HUDEP-2 (cell line): ENCODE results near the gene MRPS26.
"Not testable (repeated sequence)": the region's sequence is repeated elsewhere in the genome, so short reads cannot be mapped to it uniquely, and the experiment has no call there.

Source experiments
- DNase-seq, 76 experiments: peaks; one replicate each; lab custom pipeline; 2025; ENCODE audit not compliant: unreplicated experiment in 76 of 76; lab: John Stamatoyannopoulos, UW

Gene MRPS26

DNA sequence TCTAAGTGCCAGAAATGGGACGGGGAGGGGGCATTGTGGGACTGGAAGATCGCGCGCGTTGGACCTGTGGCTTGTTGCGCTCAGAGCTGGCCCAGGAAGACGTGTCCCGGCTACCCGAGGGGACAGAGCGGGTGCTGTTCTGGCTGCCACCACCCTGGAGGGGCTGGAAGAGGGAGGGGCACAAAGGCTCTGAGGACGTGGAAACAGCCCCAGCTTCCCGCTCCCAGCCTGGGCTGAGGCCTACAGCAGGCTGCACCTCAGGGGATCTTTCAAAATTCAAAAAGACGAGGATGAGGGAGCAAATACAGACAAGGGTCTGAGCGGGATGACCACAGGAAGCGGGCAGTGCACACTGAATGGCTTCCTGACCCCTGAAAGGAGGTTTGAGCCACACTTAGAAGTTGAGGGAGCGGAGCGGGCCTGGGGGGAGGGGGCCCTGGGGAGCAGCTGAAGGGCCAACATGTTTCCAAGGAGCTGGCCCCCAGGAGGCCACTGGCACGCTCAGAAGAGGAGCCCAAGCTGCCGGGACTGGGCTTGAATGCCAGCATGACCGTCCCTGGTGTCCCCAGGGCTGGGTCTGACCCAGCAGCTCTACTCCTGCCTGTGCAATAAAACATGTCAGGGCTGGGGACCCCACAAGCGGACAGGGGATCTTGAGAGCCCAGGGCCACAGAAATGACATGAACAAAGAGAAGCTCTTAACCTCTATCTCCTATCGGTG, 26.8 kb downstream of the MRPS26 start:
- no peak for DNase-seq

DNA sequence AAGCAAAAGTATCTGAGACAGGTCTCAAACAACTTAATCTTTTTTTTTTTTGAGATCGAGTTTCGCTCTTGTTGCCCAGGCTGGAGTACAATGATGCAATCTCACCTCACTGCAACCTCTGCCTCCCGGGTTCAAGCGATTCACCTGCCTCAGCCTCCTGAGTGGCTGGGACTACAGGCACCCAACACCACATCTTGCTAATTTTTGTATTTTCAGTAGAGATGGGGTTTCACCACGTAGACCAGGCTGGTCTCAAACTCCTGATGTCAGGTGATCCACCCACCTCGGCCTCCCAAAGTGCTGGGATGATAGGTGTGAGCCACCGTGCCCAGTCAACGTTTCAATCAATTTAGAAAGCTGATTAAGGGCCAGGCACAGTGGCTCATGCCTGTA, 27.4 kb downstream of the MRPS26 start:
- DNase-seq: not testable (repeated sequence)

DNA sequence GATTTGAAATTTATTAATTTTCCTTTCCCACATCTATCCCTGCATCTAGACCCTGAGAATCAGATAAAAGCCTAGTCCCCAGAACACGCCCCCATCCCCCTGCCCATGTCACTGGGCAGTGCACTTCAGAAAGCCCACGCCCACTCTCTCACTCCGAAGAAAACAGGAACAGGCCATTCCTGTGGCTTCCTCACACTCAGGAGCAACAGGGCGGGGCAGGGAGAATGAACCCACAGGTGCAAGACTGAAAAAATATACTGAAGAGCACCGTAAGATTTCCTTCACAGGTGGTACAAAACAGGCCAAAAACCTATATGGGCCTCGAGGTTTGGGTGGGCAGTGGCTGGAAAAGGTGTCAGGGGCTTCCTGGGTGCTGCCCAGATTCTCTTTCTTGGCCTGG, 29.0 kb downstream of the MRPS26 start:
- no peak for DNase-seq

DNA sequence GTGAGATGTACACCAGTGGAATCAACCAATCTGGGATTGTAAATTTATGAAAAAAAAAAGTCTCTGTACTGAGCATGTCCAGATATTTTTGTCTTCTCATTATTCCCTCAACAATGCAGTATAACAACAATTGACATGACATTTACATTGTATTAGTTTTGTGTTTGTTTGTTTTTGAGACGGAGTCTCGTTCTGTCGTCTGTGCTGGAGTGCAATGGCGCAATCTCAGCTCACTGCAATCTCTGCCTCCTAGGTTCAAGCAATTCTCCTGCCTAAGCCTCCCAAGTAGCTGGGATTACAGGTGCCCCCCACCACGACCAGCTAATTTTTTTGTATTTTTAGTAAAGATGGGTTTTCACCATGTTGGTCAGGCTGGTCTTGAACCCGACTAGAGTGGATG, 29.5 kb downstream of the MRPS26 start:
- not testable (repeated sequence) for DNase-seq

DNA sequence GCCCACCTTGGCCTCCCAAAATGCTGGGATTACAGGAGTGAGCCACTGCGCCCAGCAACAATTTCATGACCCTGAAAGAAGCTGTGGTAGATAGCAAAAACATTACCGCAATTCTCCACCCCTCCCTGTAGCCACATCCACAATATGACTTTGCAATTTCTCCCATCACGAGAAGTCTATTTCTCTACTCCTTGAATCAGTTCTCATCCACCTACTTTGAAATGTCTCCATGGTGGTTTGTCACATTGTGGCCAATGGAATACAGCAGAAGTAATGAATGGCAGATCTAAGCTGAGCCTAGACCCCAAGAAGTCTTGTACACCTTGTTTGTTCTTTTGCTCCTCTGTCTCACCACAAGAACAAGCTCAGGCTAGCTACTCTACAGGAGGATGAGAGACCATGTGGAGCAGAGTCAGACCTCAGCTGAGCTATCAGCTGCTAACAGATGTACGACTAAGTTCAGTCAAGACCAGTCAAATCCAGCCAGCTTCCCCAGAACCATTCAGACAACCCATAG, 31.8 kb downstream of the MRPS26 start:
- DNase-seq: peak in 35 of 76 experiments; percentile 5 to 79 (median 29)

DNA sequence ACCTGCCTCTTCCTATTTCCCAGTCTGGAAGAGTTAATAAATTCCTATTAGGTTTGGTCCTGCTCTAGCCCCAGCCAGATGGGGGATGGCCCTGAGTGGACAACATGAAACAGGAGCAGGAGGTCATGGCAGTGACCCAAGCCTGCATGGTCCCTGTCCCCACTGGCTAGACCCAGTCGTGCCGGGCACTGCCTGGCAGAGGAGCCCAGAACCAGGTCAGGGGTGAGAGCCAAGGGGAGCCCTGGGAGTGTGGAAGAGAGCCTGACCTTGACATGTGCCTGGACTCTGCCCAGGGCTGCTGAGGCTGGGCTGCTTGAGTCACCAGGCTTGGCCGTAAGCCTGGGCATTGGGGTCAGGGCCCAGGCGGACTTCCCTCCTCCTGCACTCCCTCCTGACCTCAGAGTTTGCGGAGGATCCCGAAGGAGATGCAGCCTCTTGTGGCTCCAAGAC, 35.1 kb downstream of the MRPS26 start:
- DNase-seq: peak in 2 of 76 experiments; percentile 13 to 22

DNA sequence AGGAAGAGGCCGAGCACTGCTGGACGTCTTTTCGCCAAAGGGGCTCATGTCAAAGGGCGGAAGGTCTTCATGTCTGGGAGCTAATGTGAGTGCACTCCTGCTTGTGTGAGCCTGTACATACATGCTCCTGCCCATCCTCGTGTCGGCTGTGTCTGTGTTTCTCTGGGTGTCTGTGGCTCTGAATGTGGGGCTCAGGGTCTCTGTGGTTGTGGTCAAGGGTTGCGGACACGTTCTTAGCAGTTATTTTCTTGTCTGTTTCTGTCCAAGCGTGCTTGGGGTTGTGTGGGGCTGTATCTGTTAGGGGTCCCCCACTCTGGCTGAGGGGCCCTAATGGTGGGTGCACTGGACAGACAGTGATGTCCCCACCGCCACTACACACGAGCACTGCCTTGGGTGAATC, 35.8 kb downstream of the MRPS26 start:
- no peak for DNase-seq

DNA sequence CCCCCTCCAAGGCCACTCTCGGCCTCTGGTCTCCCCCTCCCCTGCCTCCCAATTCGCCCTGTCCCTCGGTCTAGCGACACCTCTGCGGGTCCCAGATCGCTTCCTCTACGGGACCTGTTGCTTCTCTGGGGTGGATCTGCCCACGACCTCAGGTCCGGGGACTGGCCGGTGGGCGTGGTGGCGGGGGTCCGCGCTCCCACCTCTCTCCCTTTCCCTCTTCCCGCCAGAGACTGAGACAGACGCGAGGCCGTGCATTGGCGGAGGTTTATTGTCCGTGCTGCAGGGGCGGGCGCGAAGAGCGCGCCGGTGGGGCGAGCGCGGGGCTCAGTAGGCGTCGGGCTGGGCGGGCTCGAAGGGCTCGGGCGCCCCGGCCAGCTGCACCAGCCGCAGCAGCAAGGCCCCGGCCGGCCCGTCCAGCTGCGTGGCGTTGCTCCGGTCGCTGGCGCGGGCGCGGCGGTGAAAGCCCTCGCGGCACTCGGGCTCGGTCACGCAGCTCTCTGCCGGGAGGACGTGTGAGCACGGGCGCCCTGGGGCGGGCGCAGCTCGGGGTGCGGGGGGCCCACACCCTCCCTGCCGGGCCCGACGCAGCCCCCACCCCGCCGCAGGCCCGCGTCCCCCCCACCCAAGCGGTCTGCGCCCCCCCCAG, 36.6 kb downstream of the MRPS26 start:
- no peak for DNase-seq

DNA sequence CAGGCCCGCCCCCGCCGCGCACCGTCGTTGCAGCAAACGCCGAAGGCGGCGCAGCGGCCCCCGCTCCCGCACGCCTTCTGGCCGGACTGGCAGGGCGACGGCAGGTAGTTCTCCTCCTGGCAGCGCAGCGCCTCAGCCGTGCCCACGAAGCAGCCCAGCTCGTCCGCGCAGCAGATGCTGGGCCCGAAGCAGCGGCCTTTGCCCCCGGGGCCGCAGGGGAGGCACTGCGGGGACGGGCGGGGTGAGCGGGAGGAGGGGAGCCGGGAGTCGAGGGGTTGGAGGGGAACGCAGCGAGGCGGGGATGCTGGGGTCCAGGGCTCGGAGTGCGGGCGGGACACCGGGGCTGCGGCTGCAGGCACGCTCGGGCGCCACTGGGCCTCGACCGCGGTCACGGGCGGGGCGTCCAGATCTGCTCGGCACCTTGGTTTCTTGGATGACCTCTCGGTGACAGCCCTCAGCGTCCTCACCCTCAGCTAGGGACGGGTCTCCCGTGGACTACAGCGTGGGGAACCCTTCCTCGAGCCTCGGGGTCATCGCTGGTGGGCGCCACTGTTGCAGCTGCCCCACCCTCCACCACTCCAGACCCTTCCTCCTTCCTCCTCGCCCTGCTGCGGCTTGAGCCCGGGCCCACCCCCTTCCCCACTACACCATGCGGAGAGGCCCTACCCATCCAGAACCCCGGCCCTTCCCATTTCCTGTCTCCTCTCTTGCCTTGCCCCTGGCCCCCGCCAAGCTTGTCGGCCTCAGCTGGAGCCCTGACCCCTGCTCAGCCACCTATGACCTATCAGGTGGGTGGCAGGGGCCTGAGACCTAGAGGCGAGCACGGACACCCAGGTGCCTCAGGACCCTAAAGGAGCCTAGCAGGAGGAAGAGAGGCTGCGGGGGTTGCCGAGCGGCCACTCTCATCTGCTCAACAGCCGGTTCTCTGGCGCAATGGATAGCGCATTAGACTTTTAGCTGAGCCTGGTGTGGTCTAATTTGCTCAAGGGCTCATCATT, 37.4 kb downstream of the MRPS26 start:
- no peak for DNase-seq

DNA sequence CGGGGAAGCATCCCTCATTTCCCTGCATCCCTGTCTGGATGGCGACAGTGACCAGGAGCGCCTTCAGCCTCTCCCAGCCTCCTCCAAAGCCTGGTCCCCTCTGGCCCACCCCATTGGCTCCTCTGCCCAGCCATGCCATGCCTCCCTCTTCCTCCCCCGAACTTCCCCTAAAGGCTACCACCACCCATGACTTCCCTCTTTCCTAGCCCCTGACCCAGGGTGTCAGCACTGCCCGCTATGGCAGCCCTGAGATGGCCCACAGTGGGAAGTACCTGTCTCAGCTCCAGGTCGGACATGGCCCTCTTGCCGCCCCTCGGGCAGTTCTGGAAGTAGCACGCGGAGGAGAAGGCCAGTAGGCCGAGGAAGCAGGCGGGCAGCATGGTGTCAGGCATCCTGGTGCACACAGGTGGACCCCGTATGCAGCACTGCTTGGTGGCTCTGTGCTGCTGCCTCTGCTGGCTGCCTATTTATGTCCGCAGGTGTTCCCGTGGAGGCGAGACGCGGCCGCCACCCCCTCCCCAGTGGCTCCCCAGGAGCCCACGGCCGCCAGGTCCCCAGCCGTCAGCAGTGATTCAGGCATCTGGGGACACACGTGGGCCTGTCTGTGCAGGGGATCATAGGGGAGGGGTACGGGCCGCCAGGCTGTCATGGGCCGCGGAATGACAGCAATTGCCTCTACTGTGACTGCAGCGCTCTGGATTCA, 38.6 kb downstream of the MRPS26 start, which contains the start of gene AVP:
Gene AVP, minus strand, starts transcription at position 442 of the 703 bp plus-strand sequence. Its CDS starts 50 bp downstream, at position 392.
- DNase-seq: no peak

DNA sequence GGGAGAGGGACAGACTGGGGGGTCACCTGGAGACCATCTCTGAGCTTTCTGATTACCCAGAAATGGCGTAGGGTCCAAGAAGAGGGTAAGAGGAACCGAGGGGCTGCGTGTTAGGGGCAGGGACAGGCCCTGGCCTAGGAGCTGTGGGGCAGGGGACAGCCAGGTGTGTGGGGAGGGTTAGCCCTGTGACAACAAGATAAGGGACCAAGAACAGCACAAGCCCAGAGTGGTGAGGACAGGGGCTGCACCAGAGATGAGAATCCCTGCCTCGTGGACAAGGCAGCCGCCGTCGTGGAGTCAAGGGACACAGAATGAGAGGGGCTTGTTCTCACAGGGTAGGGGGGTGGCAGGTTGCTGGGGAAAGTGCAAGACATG, 39.1 kb downstream of the MRPS26 start:
- DNase-seq: no peak

DNA sequence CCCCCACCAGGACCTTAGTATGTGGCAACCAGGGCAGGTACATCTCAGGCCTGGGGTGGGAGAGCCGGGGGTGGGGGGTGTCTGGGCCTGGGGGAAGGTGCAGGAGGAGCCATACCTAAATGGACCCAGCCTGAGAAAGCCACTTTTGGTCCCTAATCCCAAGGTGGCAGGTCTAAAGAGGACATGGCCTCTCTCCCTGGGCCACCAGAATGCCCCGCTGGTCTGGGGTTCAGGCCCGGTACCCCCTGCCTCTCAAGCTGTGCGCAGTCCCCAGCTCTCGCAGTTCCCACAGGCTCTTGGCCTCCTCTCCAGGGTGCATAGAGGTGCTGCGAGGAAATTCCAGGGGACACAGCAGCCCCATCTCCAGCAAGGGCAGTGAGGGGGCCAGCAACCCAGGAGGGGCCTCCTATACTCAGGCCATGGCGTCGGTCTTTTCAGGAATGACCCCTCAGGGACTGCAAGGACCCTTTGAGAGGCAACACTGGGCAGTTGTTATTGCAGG, 39.8 kb downstream of the MRPS26 start:
- DNase-seq: no peak

DNA sequence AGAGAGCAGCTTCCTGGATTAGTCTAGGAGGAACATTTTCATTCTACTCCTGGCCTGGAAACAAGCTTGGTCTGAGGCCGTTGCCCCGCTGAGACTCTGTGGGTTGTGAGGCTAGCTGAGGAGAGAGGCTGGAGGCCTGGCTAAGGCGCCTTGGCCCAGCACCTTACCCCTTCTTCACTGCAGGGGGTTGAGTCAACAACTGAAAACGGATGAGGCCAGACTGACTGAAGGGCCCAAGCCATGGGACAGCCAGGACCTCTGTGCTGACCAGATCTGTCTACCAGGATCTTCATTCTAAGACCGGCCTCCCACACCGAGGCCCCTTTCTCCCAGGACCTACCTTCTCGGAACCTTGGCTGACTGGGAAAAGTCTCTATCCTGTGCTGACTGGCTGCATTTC, 42.2 kb downstream of the MRPS26 start:
- no peak for DNase-seq

DNA sequence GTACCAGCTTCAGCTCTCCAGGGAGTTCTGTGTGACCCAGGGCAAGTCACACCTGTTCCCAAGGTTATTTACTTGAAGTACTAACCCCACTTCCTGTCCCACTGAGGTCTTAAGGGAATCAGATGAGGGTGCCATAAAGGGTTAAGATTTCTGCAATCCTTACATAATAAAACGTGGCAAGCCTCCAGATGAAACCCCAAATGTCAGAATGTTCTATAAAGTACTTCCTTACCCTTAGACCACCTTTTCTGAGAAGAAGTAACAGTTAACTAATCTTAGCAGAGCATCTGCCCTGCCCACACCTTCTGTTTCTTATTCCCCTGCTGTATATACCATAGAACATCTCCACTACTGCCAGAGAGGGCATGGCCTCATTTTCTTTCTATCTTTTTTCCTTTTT, 44.7 kb downstream of the MRPS26 start:
- DNase-seq: peak in 27 of 76 experiments; percentile 7 to 87 (median 24)

DNA sequence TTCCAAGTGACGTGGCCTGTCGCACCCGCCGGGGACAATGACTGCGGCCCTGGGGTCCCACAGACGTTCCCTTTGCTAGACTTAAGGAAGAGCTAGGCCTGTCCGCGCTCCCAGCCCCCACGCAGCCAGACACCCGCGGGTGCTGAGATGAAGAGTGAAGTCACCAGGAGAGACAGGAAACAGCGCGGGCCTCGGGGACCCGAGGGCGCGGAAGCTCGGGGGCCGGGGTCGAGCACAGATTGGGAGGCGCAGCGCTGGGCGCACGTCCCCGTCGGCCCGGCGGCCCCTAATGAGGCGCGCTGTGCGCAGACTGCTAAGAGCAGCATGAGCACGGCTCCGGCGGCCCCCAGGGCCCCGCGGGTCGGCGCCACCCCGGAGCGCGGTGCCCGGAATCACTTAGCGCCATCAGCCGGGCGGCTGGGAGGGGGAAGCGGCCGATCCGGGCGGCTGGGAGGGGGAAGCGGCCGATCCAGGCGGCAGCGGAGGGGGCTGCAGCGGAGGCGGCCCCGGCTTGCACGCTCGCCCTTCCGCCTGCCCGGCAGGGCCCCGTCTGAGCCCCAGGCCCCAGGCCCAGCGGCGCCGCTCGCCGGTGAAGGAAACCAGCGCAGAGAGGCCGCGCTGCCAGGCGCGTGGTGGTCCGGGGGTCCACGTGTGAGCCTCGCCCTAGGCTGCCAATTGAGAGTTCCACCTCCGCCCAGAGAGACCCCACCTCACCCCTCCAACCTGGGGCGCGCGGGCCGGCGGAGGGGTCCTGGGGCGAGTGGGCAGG, 46.9 kb downstream of the MRPS26 start:
- no peak for DNase-seq

DNA sequence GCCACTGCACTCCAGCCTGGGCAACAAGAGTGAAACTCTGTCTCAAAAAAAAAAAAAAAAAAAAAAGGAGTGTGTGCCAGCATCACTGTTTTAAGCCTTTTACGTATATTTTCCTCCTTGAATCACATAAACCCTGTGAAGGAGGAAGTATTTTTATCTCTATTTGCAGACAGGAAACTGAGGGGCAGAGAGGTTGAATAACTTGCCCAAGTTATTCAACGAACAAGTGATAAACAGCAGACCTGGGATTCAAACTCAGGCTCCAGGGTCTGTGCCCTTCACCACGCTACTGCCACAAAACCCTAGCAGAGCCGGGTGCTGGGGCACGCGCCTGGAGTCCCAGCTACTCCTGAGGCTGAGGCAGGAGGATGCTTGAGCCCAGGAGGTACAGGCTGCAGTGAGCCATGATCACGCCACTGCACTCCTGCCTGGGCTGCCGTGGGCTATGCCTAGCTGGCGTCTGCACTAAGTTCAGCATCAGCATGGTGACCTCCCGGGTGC, 48.1 kb downstream of the MRPS26 start:
- peak in 34 of 76 experiments; percentile 8 to 76 (median 23) for DNase-seq

DNA sequence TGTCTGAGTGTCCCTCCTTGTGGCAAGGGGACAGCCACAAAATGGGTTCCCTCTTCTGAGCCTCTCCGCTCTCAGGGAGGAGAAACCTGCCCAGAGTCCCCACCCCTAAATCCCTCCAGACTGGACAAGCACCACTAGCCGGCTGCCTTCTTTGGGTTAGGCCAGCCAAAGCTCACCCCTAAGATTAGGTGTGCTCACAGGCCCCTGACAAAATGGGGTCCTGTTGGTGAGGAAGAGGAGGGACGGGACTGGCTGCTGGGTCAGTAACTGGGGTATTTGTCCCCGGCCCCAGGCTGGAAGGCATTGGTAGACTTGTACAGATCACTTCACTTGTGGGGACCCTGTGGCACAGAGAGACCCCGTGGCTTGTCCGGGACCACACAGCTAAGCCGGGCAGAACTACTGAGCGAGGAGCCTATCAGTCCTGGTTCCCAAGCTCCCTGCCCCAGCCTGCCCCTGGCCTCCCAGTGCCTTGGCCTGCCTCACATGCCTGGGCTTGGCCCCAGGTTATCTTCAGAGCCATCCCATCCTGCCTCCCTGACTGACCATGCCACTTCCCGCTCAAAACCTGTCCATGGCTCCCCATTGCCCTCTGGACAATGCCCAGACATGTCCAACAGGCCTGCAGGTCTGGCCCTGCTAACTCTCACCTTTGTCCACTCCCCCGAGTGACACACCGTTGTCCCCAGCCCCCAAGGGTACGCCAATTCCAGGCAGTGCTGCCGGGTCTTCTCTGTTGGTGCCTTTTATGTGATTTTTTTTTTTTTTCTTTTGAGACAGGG, 49.2 kb downstream of the MRPS26 start:
- DNase-seq: no peak
